ENCODE measurements around the gene PTGER1.

Gene PTGER1

DNA sequence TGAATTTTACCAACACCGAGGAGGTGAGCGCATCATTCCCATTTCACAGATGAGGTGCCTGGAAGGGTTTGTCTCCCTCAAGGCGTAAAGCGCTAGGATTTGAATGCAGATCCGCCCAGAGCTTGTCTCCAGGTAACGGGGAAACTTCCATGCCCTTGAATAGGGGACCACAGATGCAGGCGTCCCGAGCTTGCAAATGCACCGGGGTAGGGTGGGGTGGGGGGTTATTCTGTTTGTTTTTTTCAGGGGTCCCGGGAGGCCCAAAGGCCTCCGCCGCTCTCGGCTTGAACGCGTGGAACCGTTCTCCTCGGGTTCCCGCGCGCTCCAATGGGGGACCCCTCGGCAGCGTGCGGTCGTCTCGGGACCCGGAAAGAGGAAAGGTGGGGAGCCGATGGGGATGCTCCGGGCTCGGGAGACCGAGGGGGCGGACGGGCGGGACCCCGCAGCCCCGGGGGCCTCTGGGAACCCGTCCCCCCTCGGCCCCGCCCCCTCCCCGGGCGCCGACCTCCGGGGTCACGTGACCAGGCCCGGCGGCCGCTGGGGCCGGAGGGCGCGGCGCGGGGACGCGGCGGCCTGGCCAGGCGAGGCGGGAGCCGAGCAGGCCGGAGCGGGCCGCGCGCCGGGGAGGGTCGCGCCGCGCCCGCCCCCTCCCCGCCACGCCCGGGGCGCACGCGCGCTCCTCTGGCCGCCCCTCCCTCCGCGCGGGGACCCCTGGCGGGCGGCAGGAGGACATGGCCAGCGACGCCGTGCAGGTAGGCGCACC lies 42.2 kb downstream of the PTGER1 start, which contains the start of gene PKN1:
PKN1 (plus strand) TSS at position 516 of the 763 bp plus-strand sequence; CDS start at position 732, 216 bp downstream.
- H3K79me2 ChIP-seq (ENCODE audit: insufficient read depth, low read length), result no peaks in the 10 kb centered on the region
- H3K27ac ChIP-seq (ENCODE audit: low read depth, low read length, poor library complexity, severe bottlenecking), result peak within 1 kb of the TSS; percentile 70
- H2AFZ ChIP-seq (ENCODE audit: low read length), result peak within 1 kb of the TSS; percentile 58; the same call in 1 of the 2 replicates
- no peaks in the 10 kb centered on the region for H4K20me1 ChIP-seq (ENCODE audit: insufficient read depth, low read length)
- no peaks in the 10 kb centered on the region for H3K9me2 ChIP-seq (ENCODE audit: low read depth, low read length)
- peaks cover 27% of the 10 kb centered on the region for H3K4me1 ChIP-seq (ENCODE audit: insufficient read depth, low read length, severe bottlenecking)
- peaks cover 10% of the 10 kb centered on the region; the same call in 1 of the 2 replicates for H3K36me3 ChIP-seq (ENCODE audit: insufficient read depth, low read length)
- H3K9me3 ChIP-seq (ENCODE audit: low read length), result no peaks in the 10 kb centered on the region
- H3F3A ChIP-seq (ENCODE audit: insufficient read depth, low read length), result no peaks in the 10 kb centered on the region
- TF ChIP-seq, protein P1, sequence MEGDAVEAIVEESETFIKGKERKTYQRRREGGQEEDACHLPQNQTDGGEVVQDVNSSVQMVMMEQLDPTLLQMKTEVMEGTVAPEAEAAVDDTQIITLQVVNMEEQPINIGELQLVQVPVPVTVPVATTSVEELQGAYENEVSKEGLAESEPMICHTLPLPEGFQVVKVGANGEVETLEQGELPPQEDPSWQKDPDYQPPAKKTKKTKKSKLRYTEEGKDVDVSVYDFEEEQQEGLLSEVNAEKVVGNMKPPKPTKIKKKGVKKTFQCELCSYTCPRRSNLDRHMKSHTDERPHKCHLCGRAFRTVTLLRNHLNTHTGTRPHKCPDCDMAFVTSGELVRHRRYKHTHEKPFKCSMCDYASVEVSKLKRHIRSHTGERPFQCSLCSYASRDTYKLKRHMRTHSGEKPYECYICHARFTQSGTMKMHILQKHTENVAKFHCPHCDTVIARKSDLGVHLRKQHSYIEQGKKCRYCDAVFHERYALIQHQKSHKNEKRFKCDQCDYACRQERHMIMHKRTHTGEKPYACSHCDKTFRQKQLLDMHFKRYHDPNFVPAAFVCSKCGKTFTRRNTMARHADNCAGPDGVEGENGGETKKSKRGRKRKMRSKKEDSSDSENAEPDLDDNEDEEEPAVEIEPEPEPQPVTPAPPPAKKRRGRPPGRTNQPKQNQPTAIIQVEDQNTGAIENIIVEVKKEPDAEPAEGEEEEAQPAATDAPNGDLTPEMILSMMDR (IDR thresholded peaks at IDR 0.05; ENCODE audit: low read length), result no peak
- no peak for TF ChIP-seq EZH2 (IDR thresholded peaks at IDR 0.05; ENCODE audit: borderline replicate concordance, low read length)
- H3K4me3 ChIP-seq (ENCODE audit: low read depth, low read length, poor library complexity, severe bottlenecking), result peak within 1 kb of the TSS; percentile 92
- peak within 1 kb of the TSS; percentile 76 for H3K4me2 ChIP-seq (ENCODE audit: low read length)
- H3K9ac ChIP-seq (ENCODE audit: low read length), result peak within 1 kb of the TSS; percentile 96
- no peaks in the 10 kb centered on the region for H3K27me3 ChIP-seq (ENCODE audit: insufficient read depth, low read length)

DNA sequence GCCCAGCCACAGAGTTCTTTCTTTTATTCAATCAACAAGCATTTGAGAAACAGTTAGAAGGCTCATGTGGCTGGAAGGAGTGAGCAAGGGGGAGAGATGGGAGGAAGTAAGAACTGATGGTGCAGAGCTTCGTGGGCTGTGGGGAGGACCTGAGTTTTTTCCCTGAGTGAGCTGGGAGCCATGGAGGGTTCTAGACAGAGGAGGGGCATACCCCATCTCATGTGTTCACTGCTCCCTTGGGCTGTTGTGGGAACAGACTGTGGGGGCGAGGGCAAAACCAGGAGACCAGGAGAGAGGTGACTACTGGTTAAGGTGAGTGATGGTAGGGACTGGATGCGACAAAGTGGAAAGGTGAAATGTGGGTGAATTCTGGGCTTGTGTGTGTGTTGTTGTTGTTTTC lies 44.4 kb downstream of the PTGER1 start:
- no peaks in the 10 kb centered on the region for H3K79me2 ChIP-seq (ENCODE audit: insufficient read depth, low read length)
- TF ChIP-seq, protein P1 (IDR thresholded peaks at IDR 0.05; ENCODE audit: low read length), result no peak
- TF ChIP-seq EZH2 (IDR thresholded peaks at IDR 0.05; ENCODE audit: borderline replicate concordance, low read length), result no peak
- H3F3A ChIP-seq (ENCODE audit: insufficient read depth, low read length), result no peaks in the 10 kb centered on the region
- H2AFZ ChIP-seq (ENCODE audit: low read length), result no peak overlapping the region
- peaks cover 24% of the 10 kb centered on the region for H3K4me1 ChIP-seq (ENCODE audit: insufficient read depth, low read length, severe bottlenecking)
- H3K9me2 ChIP-seq (ENCODE audit: low read depth, low read length), result no peaks in the 10 kb centered on the region
- no peaks in the 10 kb centered on the region for H3K27me3 ChIP-seq (ENCODE audit: insufficient read depth, low read length)
- no peaks in the 10 kb centered on the region for H3K9me3 ChIP-seq (ENCODE audit: low read length)
- H3K36me3 ChIP-seq (ENCODE audit: insufficient read depth, low read length), result no peaks in the 10 kb centered on the region; the same call in 1 of the 2 replicates
- no peaks in the 10 kb centered on the region for H4K20me1 ChIP-seq (ENCODE audit: insufficient read depth, low read length)
- no peak overlapping the region for H3K27ac ChIP-seq (ENCODE audit: low read depth, low read length, poor library complexity, severe bottlenecking)
- no peak overlapping the region for H3K4me3 ChIP-seq (ENCODE audit: low read depth, low read length, poor library complexity, severe bottlenecking)
- no peak overlapping the region for H3K9ac ChIP-seq (ENCODE audit: low read length)
- H3K4me2 ChIP-seq (ENCODE audit: low read length), result no peak overlapping the region

DNA sequence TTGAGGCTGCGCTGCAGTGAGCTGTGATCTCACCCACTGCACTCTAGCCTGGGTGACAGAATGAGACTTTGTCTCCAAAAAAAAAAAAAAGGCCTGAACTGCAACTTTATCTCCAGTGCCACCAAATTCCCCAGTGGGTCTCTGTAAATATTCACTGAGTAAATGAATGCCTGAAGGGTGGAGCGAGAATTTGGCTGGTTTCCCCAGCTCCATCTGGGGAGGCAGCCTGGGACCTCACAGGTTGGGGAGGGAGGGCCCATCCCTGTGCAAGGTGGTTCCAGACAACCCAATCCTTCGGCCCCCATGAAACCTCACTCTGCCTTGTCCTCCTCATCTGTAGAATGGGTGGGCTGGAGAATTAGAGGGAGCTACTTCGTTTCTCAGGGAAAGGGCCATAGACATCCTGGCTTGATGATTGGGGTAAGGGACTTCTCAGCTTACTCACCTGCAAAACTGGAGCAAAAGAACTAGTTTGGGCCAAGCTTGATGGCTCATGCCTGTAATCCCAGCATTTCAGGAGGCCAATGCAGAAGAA lies 46.2 kb downstream of the PTGER1 start:
- Histone ChIP-seq H3K9ac (ENCODE audit: low read length) (no peak overlapping the region), H3K4me2 (ENCODE audit: low read length) (no peak overlapping the region), H3K27ac (ENCODE audit: low read depth, low read length, poor library complexity, severe bottlenecking) (no peak overlapping the region), H3F3A (ENCODE audit: insufficient read depth, low read length) (no peaks in the 10 kb centered on the region), H3K4me1 (ENCODE audit: insufficient read depth, low read length, severe bottlenecking) (peaks cover 11% of the 10 kb centered on the region), H4K20me1 (ENCODE audit: insufficient read depth, low read length) (no peaks in the 10 kb centered on the region), H3K36me3 (ENCODE audit: insufficient read depth, low read length) (no peaks in the 10 kb centered on the region), H3K79me2 (ENCODE audit: insufficient read depth, low read length) (no peaks in the 10 kb centered on the region), H2AFZ (ENCODE audit: low read length) (no peak overlapping the region), H3K27me3 (ENCODE audit: insufficient read depth, low read length) (no peaks in the 10 kb centered on the region), H3K9me2 (ENCODE audit: low read depth, low read length) (no peaks in the 10 kb centered on the region), H3K4me3 (ENCODE audit: low read depth, low read length, poor library complexity, severe bottlenecking) (no peak overlapping the region), H3K9me3 (ENCODE audit: low read length) (no peaks in the 10 kb centered on the region)
- TF ChIP-seq EZH2 (IDR thresholded peaks at IDR 0.05; ENCODE audit: borderline replicate concordance, low read length), result no peak
- TF ChIP-seq, protein P1 (IDR thresholded peaks at IDR 0.05; ENCODE audit: low read length), result no peak
